Measurements from ENCODE around the gene TRPM3. TPM values are rescaled to one million over a fixed set of nuclear protein-coding genes. Genes with fewer than 3 reads are reported as not detected.

Gene TRPM3
- total RNA-seq, 4 donors from 2014 or later: 0.27 to 1.2 (median 0.47) TPM; not detected in 1

DNA sequence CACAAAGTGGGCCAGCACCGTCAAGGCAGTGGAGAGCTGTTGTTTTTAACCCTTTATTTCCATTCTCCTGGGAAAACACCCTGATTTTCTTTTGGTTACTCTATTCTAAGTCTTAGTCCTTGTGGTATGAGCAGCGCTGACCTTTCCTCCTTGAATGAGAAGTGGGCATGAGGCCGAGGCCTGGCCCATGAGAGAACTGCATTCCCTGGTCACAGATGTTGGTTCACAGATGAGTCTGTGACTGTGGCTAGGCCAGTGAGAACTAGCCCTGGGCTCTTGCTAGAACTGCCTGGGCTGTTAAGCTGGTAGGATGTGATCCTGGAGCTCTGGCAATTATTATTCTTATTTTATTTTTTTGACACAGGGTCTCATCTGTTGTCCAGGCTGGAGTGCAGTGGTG is 635.3 kb downstream of the TRPM3 start:
- H3K9me3 ChIP-seq: no peaks in the 10 kb centered on the region
- no peak for TF ChIP-seq POLR2A (IDR thresholded peaks at IDR 0.05)
- TF ChIP-seq, protein P1, sequence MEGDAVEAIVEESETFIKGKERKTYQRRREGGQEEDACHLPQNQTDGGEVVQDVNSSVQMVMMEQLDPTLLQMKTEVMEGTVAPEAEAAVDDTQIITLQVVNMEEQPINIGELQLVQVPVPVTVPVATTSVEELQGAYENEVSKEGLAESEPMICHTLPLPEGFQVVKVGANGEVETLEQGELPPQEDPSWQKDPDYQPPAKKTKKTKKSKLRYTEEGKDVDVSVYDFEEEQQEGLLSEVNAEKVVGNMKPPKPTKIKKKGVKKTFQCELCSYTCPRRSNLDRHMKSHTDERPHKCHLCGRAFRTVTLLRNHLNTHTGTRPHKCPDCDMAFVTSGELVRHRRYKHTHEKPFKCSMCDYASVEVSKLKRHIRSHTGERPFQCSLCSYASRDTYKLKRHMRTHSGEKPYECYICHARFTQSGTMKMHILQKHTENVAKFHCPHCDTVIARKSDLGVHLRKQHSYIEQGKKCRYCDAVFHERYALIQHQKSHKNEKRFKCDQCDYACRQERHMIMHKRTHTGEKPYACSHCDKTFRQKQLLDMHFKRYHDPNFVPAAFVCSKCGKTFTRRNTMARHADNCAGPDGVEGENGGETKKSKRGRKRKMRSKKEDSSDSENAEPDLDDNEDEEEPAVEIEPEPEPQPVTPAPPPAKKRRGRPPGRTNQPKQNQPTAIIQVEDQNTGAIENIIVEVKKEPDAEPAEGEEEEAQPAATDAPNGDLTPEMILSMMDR (IDR thresholded peaks at IDR 0.05): no peak
- TF ChIP-seq EP300 (IDR thresholded peaks at IDR 0.05): no peak
- TF ChIP-seq POLR2AphosphoS5 (IDR thresholded peaks at IDR 0.05): no peak
- H3K36me3 ChIP-seq: no peaks in the 10 kb centered on the region
- WGBS, 2 donors (ENCODE audit: low coverage in 1 of 2): 50 to 53% methylated on average over 2 of the region's 3 CpGs
- no peak for ATAC-seq
- peaks cover 21 to 81% (median 37%) of the 10 kb centered on the region in 3 donors for H3K4me1 ChIP-seq
- no peaks in the 10 kb centered on the region for H3K27me3 ChIP-seq
- H3K4me3 ChIP-seq: no peak overlapping the region
- H3K27ac ChIP-seq: peak overlapping the region in 3 of 4 donors; percentile 78 to 93 (median 89)

DNA sequence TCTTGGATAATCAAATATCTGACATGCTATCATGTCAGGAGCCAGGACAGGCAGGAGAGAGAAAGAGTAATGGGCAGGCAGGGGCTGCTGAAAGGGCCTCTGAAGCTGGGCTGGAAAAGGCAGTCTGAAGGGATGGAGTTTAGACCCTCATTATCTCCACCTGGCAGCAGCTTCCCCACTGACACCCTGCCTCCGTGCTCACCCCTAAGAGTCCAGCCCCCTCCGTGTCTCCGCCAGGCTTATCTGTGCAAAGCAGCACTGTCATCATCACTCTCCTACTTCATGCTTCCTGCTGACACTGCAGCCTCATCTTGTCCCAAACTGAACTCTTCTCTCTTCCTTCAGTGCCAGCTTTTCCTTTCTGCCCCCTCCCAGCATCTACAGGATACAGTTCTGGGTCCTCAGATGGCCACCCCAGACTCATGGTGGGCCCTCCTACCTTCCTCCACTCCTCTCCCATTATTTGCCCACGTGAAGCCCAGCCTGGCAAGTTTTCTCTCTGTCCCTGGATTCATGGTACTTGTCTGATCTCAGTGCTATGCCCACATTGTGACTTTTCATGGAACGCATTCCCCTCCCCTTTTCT is 636.1 kb downstream of the TRPM3 start:
- Histone ChIP-seq H3K36me3 (no peaks in the 10 kb centered on the region), H3K4me3 (no peak overlapping the region), H3K4me1 (peaks cover 23 to 84% (median 40%) of the 10 kb centered on the region in 3 donors), H3K27me3 (no peaks in the 10 kb centered on the region), H3K27ac (peak overlapping the region; percentile 6 to 93 (median 84)), H3K9me3 (no peaks in the 10 kb centered on the region)
- WGBS, 2 donors (ENCODE audit: low coverage in 1 of 2): 57 to 64% methylated on average over 5 of the region's 5 CpGs
- no peak for ATAC-seq
- TF ChIP-seq POLR2A (IDR thresholded peaks at IDR 0.05) (no peak), POLR2AphosphoS5 (IDR thresholded peaks at IDR 0.05) (no peak), EP300 (IDR thresholded peaks at IDR 0.05) (no peak)
- TF ChIP-seq, protein P1 (IDR thresholded peaks at IDR 0.05): no peak

DNA sequence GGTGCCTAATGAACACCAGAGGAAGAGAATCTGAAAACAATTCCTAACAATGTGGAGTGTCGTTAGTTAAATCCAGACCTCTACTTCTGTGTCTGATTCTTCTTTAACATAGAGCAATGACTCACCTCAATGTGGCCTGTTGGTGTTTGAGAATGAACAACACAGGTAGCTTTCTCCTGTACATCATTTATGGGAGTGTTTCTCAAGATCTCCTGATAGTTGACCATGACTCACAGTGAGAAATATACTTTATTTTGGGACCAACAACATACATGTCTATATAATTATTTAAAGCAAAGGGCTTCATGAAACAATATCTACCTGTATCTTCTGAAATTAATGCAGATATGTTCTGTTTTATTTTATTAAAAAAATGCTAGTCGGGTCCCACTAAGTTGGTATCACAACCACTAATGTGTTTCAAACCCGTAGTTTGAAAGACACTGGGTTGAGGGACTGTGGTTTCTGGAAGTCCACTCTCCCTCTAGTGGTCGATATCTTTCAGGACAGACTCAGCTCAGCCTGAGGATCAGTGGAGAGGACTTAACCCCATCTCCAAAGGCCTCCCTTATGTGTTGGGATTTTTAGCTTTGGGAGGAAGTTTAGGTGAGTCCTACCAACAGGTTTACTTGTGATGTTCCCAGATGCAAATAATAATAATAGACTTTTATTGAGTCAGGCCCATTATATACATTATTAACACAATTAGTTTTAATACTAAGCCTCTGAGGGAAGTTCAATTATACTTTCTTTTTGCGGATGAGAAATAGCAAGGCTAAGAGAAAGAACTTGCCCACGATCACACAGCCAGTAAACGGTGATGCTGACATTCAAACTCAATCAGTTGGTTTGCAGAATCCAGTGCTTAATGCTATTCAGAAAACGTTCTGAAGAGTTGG is 636.9 kb downstream of the TRPM3 start:
- Histone ChIP-seq H3K36me3 (no peaks in the 10 kb centered on the region), H3K4me1 (peaks cover 27 to 90% (median 48%) of the 10 kb centered on the region in 3 donors), H3K9me3 (no peaks in the 10 kb centered on the region), H3K4me3 (no peak overlapping the region), H3K27me3 (no peaks in the 10 kb centered on the region), H3K27ac (peak overlapping the region; percentile 51 to 93 (median 84))
- WGBS, 2 donors (ENCODE audit: low coverage in 1 of 2): 49 to 56% methylated on average over 8 of the region's 8 CpGs
- ATAC-seq: peak; percentile 35
- no peak for TF ChIP-seq EP300 (IDR thresholded peaks at IDR 0.05)
- TF ChIP-seq POLR2AphosphoS5 (IDR thresholded peaks at IDR 0.05): peak; percentile 29
- TF ChIP-seq, protein P1 (IDR thresholded peaks at IDR 0.05): peak; percentile 65 to 86 (median 79)
- no peak for TF ChIP-seq POLR2A (IDR thresholded peaks at IDR 0.05)

DNA sequence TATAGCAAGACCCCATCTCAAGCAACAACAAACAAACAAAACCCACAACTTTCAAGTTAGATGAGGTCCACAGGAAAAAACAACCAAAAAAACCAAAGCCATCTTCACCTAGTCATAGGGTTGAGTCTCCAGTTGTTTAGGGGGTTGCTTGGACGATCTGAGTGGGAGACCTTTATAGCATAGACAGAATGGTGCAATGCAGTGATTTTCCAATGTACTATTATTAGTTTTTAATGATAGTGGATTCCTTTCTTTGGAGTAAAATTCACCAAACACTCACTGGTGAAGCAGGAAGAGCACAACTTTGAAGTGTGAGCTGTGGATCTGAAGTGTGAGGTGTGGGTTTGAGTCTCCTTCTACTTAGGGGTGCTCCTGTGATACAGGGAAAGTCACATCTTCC is 640.0 kb downstream of the TRPM3 start:
- no peak for ATAC-seq
- TF ChIP-seq, protein P1 (IDR thresholded peaks at IDR 0.05): no peak
- no peak for TF ChIP-seq POLR2A (IDR thresholded peaks at IDR 0.05)
- TF ChIP-seq EP300 (IDR thresholded peaks at IDR 0.05): no peak
- TF ChIP-seq POLR2AphosphoS5 (IDR thresholded peaks at IDR 0.05): no peak
- Histone ChIP-seq H3K27ac (peak overlapping the region; percentile 87 to 98 (median 91)), H3K36me3 (no peaks in the 10 kb centered on the region), H3K27me3 (no peaks in the 10 kb centered on the region), H3K9me3 (no peaks in the 10 kb centered on the region), H3K4me1 (peaks cover 39 to 98% (median 58%) of the 10 kb centered on the region in 3 donors), H3K4me3 (no peak overlapping the region)
- WGBS, 2 donors (ENCODE audit: low coverage in 1 of 2): 80 to 83% methylated on average over 1 of the region's 1 CpG
